DMS 273 (cell line): ENCODE data around the gene GAREM2.

ENCODE experiments used
- DNase-seq: peaks from one replicate; lab custom pipeline; 2025; ENCODE audit not compliant: unreplicated experiment; lab: John Stamatoyannopoulos, UW

The GAREM2 gene

GRCh38 chr2:26187114-26187513, 14.2 kb downstream of the GAREM2 start:
- DNase-seq: no peak

DNA sequence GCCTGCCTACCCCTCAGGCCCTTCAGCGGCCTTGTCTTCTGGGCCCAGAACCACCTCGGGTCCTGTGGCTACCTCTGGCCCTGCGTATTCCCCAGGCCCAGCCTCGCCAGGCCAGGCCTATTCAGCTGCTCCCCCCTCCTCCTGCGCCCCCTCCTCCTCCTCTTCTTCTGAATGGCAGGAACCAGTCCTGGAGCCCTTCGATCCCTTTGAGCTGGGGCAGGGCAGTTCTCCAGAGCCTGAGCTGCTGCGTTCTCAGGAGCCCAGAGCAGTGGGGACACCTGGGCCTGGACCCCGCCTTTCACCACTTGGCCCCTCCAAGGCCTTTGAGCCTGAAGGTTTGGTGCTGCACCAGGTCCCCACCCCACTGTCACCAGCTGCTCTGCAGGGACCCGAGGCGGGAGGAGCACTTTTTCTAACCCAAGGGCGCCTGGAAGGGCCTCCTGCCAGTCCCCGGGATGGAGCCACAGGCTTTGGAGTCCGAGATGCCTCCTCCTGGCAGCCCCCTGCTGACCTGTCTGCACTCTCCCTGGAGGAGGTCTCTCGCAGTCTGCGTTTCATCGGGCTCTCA, 14.7 kb downstream of the GAREM2 start:
- no peak for DNase-seq

GRCh38 chr2:26189123-26189522, 16.2 kb downstream of the GAREM2 start:
- no peak for DNase-seq

- no peak for DNase-seq
Observed at GRCh38 chr2:26189751-26190150, 16.9 kb downstream of the GAREM2 start.

DNA sequence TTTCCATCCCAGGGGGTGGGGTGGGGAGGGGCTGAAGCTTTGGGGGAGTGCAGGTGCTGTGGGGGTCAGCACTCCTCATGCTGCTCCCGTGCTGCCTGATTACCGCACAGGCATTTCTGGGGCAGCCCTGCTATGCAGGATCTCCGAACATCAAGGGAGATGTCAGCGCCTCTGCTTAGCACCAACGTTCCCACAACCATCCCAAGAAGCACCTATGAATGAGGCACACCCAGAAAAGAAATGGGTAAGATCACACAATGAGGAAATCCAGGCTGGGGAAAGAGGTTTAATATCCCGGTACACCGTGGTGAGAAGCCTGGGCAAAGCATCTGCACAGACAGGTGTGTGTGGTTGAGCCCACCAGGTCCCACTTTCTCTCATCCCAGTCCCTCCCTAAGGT, 17.5 kb downstream of the GAREM2 start:
- no peak for DNase-seq

- no peak for DNase-seq
Observed at GRCh38 chr2:26191316-26192159, 18.6 kb downstream of the GAREM2 start.

- DNase-seq: no peak
Observed at GRCh38 chr2:26193578-26194231, 20.8 kb downstream of the GAREM2 start.

DNA sequence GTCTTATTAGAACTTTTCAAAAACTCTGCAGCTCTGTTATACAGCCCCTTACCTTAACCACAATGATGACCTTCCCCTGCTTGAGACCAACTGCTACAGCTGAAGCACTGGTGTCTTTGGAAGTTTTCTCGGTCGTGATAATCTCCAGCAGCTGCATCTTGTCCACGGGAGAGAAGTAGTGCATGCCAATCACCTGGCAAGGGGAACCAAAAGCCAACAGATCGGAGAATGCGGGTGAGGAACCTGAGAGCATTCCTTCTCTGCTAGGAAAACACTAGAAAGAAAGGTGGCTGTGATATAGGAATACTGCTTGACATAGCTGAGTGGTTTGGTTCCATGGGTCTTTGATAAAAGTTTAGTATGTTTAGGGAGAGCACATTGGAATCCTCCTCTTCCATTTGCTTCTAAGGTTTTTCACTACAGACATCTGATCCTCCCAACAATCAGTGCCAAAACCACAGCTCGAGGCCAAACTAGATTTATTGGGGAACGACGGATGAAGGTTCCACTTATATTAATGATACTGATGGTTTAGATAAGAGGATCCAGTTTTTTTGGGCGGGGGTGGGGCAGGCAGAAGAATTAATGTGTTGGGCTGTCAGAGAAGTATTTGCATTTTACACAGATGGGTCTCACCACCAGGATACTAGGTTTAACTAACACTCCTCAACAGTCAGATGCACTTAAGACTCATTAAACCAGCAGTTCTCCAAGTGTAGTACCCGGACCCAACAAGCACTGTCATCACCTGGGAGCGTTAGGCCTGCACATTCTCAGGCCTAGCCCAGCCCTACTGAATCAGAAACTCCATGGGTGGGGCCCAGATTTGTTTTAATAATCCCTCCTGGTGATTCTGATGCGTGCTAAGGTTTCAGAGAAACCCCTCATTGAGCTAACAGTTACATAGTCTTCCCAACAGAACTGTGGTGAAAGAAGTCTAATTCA, 22.4 kb downstream of the GAREM2 start:
- no peak for DNase-seq

- DNase-seq: no peak
Observed at GRCh38 chr2:26196683-26197418, 24.0 kb downstream of the GAREM2 start.

DNA sequence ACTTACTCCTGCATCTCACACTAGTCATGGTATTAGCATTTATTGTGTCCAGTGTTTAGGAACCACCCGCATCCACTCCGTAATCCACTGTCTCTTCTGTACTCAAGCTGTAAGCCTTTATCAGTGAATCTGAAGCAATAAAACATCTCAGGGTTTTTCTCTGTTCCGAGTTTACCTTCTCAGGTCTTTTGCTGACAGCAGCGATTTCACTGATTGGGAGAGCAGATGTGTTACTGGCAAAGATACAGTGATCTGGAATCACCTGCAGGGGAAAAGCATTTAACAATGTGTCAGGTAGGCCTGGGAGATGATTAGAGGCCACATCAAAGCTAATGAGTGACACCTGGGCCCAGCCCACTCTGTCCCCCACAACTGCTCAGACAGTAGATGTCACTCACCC, 24.6 kb downstream of the GAREM2 start:
- DNase-seq: no peak

- DNase-seq: no peak
Observed at GRCh38 chr2:26202981-26203490, 30.1 kb downstream of the GAREM2 start.

- DNase-seq: no peak
Observed at GRCh38 chr2:26203906-26204305, 31.0 kb downstream of the GAREM2 start.

DNA sequence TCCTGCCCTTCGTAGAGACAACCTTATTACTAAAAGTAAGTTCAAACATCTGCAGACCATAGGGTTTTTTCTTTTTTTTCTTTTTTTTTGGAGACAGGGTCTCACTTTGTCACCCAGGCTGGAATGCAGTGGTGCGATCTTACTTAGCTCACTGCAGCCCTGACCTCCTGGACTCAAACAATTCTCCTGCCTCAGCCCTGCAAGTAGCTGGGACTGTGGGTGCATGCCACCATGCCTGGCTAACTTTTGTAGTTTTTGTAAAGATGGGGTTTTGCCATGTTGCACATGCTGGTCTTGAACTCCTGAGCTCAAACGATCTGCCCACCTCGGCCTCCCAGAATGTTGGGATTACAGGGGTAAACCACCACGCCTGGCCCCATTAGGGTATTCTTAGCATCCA, 39.1 kb downstream of the GAREM2 start:
- no peak for DNase-seq

DNA sequence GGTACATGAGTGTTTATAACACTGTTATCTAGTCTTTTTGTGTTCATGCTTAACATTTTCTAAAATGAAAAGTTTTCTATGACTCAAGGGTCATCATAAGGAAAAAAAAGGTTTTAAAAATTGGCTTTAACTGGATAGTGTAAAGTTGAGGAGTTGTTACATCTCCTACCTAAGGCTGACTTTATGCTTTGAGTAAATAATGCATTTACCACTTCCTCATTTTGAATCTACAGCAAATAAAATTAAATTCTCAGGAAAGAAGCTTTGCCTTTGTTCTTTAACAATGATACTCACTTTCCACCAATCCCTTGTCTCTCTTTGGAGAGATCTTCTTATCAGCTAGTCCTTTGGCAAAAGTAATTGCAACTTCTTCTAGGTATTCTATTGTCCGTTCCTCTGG, 41.9 kb downstream of the GAREM2 start:
- DNase-seq: no peak

DNA sequence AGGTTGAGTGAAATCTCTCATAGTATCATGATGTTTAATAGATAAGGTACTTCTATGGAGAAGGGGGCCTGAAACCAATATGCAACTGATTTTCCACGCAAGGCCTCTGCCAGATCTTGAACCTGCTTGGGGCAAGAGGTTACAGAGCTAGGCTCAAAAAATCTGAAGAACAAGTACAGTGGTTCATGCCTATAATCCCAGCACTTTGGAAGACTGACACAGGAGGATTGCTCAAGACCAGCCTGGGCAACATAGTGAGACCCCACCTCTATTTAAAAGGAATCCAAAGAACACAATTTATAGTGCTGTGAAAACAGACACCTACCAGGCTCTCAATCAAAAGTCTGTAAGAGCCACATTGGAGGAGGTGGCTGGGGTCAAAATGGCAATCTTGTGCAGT, 42.9 kb downstream of the GAREM2 start:
- DNase-seq: no peak

- DNase-seq: no peak
Observed at GRCh38 chr2:26216587-26216986, 43.7 kb downstream of the GAREM2 start.

GRCh38 chr2:26217720-26218119, 44.8 kb downstream of the GAREM2 start:
- DNase-seq: no peak

GRCh38 chr2:26223018-26223417, 50.1 kb downstream of the GAREM2 start:
- DNase-seq: peak; percentile 86

DNA sequence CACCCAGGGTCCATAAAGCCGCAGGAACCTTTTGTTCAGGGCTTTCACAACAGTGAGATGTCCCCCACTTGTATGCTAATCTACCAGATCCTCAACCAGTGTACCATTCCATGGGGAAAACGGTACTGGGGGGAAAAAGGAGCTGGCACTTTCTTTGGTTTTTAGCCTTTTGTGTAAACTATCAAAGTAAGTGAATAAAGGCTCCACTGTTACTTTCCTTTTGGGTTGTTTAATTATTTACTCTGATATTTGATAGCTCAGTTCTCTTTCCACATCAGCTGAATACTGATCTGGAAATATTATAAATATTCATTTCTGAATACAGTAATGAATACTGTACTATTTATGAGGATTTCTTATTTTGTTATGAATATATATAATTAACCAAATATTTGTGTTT, 51.2 kb downstream of the GAREM2 start:
- DNase-seq: no peak

DNA sequence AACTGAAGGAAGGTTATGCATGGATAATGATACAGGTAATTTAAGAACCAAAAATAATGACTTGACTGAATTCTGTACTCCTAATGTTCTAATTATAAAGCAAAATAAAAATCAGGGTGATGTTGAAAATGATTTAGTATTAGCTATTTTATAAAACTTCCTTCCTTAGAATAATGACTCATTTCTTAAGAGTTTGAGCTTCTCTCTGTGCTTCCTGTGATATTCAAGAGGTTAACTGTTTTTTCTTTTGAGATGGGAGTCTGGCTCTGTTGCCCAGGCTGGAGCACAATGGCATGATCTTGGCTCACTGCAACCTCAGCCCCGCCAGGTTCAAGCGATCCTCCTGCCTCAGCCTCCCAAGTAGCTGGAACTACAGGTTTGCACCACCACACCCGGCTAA, 56.7 kb downstream of the GAREM2 start:
- DNase-seq: no peak
